Rectal smooth muscle tissue (tissue), 1 donor: Measurements from ENCODE around the gene PKP2.
"Not testable (repeated sequence)": the region's sequence is repeated elsewhere in the genome, so short reads cannot be mapped to it uniquely, and the experiment has no call there.

Experiments used
- H3K27ac ChIP-seq: one replicate; pipeline ENCODE4 v1.7.0; 2013; ENCODE audit warnings: low read depth, low read length, inconsistent platforms
- H3K27me3 ChIP-seq: one replicate; pipeline ENCODE4 v1.7.0; 2013; ENCODE audit warnings: low read length; ENCODE audit not compliant: control insufficient read depth, insufficient read depth
- H3K36me3 ChIP-seq: one replicate; pipeline ENCODE4 v1.7.0; 2013; ENCODE audit warnings: low read length; ENCODE audit not compliant: control insufficient read depth, insufficient read depth
- H3K4me1 ChIP-seq: one replicate; pipeline ENCODE4 v1.7.0; 2013; ENCODE audit warnings: low read length; ENCODE audit not compliant: control insufficient read depth, insufficient read depth
- H3K4me3 ChIP-seq: one replicate; pipeline ENCODE4 v1.7.0; 2013; ENCODE audit warnings: low read length
- H3K9ac ChIP-seq: one replicate; pipeline ENCODE4 v1.7.0; 2013; ENCODE audit warnings: low read length

PKP2 gene

DNA sequence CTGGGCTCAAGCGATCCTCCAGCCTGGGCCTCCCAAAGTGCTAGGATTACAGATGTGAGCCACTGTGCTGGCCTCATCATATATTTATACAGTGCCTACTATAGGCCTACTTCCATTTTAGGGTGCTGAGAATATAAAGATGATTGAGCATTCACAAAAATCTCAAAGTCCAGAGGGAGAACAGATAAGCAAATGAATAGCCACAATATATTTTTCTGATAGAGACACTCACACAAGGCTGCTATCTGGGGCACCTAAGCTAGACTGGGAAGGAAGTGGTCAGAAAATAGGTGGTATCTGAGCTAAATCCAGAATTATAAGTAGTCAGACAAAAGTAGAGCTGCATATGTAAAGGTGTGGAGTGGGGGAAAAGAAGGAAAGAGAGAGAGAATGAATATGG lies 21.6 kb downstream of the PKP2 start:
- H3K9ac ChIP-seq = no peak overlapping the region
- H3K36me3 ChIP-seq = peaks cover 3% of the 10 kb centered on the region
- no peaks in the 10 kb centered on the region for H3K27me3 ChIP-seq
- no peaks in the 10 kb centered on the region for H3K4me1 ChIP-seq
- no peak overlapping the region for H3K4me3 ChIP-seq
- H3K27ac ChIP-seq = no peak overlapping the region

DNA sequence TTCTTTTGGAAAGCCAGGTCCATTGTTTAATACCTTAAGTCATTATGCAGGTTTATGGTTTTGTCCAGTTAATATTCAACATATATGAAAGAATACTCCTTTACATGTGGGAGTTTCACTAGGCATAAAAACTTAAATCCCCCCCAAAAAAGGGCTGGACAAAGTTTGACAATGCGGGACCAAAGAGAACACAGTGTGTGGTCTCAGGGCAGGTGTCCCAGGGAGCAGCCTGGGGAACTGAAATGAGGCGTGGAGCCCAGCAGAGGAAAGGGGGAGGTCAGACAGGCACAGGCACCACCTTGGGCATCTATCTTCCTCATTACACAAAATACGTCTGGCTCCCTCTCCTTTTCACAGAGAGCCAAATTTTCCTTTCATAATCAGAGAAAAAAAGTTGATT lies 22.5 kb downstream of the PKP2 start:
- no peaks in the 10 kb centered on the region for H3K4me1 ChIP-seq
- no peak overlapping the region for H3K4me3 ChIP-seq
- no peaks in the 10 kb centered on the region for H3K27me3 ChIP-seq
- no peak overlapping the region for H3K27ac ChIP-seq
- H3K9ac ChIP-seq = no peak overlapping the region
- H3K36me3 ChIP-seq = peaks cover 3% of the 10 kb centered on the region

DNA sequence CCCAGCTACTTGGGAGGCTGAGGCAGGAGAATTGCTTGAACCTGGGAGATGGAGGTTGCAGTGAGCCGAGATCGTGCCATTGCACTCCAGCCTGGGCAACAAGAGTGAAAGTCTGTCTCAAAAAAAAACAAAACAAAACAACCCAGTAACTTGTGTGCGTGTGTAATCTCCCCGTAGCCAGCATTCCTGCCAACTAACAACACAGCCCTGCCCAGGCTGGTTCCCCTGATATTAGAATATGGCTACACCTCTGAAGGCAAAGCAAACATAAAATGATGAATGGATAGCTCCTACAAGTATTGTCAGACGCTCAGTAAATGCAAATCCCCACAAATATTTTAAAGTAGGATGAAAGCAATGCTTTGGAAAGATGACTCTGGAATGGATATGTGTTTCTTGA lies 24.2 kb downstream of the PKP2 start:
- not testable (repeated sequence) for H3K27ac ChIP-seq, H3K36me3 ChIP-seq, H3K9ac ChIP-seq, H3K4me3 ChIP-seq, H3K4me1 ChIP-seq, H3K27me3 ChIP-seq

DNA sequence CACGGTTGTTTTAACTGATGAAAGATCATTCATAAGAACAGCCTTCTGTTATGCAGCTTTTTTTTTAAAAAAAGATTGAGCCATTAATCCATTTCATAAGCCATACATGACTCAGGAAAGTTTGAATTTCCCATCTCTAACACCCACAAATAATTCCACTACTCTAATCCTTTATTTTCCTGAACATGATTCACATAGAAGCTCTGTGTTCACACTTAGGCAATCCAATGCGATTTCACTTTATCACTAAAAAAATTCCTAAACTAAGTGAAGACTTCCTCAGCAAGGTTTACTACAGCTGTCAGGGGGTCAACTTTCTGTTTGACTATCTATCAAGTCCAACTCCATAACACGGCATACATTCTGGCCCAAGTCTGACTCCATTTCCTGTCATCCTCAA lies 25.9 kb downstream of the PKP2 start:
- H3K4me1 ChIP-seq = no peaks in the 10 kb centered on the region
- no peak overlapping the region for H3K4me3 ChIP-seq
- H3K36me3 ChIP-seq = no peaks in the 10 kb centered on the region
- H3K9ac ChIP-seq = no peak overlapping the region
- H3K27me3 ChIP-seq = no peaks in the 10 kb centered on the region
- no peak overlapping the region for H3K27ac ChIP-seq

GRCh38 chr12:32868885-32869284 lies 27.7 kb downstream of the PKP2 start:
- H3K9ac ChIP-seq = no peak overlapping the region
- H3K27ac ChIP-seq = no peak overlapping the region
- no peak overlapping the region for H3K4me3 ChIP-seq
- no peaks in the 10 kb centered on the region for H3K27me3 ChIP-seq
- no peaks in the 10 kb centered on the region for H3K36me3 ChIP-seq
- no peaks in the 10 kb centered on the region for H3K4me1 ChIP-seq

DNA sequence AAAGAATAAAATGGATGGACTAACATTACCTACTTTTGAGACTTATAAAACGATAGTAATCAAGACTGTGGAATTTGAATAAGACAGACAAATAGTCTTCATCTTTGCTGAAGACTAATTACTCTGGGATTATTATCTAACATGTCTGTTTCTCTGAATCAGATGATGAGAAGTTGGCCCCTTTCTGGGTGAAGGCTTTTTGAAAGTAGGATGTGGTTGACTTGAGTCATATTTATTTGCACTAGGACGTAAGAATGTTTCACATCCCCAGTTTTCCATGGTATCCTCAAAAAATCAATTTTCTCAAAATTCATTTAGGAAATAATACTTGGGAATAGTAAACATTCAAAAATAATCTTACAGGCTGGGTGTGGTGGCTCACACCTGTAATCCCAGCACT lies 31.8 kb downstream of the PKP2 start:
- Histone ChIP-seq H3K36me3 (no peaks in the 10 kb centered on the region), H3K27me3 (no peaks in the 10 kb centered on the region), H3K4me3 (no peak overlapping the region), H3K4me1 (no peaks in the 10 kb centered on the region), H3K9ac (no peak overlapping the region), H3K27ac (no peak overlapping the region)

DNA sequence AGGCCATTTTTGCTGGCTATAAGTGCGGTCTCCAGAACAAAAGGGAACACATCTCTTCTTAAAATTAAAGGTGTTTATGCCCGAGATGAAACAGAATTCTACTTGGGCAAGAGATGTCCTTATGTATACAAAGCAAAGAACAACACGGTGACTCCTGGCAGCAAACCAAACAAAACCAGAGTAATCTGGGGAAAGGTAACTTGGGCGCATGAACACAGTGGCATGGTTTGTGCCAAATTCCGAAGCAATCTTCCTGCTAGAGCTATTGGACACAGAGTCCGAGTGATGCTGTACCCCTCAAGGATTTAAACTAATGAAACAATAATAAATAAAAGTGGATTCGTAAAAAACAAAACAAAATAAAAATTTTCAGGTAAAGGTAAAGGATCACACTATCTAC lies 33.4 kb downstream of the PKP2 start:
- H3K4me3 ChIP-seq = no peak overlapping the region

DNA sequence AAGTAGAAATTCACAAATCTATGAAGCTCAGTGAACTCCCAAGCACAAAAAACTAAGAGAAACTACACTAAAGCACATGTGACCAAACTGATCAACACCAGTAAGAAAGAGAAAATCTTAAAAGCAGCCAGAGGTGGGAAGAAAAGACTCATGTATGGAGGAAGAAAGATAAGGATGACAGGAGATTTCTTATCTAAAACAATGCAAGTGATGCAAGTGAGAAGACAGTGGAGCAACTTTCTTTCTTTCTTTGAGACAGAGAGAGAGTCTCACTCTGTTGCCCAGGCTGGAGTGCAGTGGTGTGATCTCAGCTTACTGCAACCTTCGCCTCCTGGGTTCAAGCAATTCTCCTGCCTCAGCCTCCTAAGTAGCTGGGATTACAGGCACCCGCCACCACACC lies 34.9 kb downstream of the PKP2 start:
- H3K27me3 ChIP-seq = not testable (repeated sequence)

More for the DNA sequence above, 33.4 kb downstream of the PKP2 start:
- Histone ChIP-seq H3K27ac (no peak overlapping the region), H3K4me1 (no peaks in the 10 kb centered on the region), H3K36me3 (no peaks in the 10 kb centered on the region), H3K9ac (no peak overlapping the region), H3K27me3 (no peaks in the 10 kb centered on the region)

GRCh38 chr12:32860192-32860591 lies 36.4 kb downstream of the PKP2 start:
- Histone ChIP-seq H3K27ac (no peak overlapping the region), H3K9ac (no peak overlapping the region), H3K4me1 (no peaks in the 10 kb centered on the region), H3K27me3 (no peaks in the 10 kb centered on the region), H3K4me3 (no peak overlapping the region), H3K36me3 (no peaks in the 10 kb centered on the region)

More for the DNA sequence above, 34.9 kb downstream of the PKP2 start:
- not testable (repeated sequence) for H3K9ac ChIP-seq, H3K4me1 ChIP-seq, H3K27ac ChIP-seq, H3K36me3 ChIP-seq, H3K4me3 ChIP-seq

DNA sequence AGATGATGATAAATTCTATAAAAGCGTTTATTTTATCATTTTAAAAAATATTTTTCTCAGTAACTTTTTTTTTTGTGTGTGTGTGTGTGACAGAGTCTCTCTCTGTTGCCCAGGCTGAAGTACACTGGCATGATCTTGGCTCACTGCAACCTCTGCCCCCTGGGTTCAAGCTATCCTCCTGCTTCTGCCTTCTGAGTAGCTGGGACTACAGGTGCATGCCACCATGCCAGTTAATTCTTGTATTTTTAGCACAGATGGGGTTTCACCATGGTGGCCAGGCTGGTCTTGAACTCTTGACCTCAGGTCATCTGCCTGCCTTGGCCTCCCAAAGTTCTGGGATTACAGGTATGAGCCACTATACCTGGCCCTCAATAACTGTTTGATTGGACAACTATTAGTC lies 37.2 kb downstream of the PKP2 start:
- Histone ChIP-seq H3K27ac (no peak overlapping the region), H3K4me1 (no peaks in the 10 kb centered on the region), H3K27me3 (no peaks in the 10 kb centered on the region), H3K9ac (no peak overlapping the region), H3K36me3 (no peaks in the 10 kb centered on the region), H3K4me3 (no peak overlapping the region)

DNA sequence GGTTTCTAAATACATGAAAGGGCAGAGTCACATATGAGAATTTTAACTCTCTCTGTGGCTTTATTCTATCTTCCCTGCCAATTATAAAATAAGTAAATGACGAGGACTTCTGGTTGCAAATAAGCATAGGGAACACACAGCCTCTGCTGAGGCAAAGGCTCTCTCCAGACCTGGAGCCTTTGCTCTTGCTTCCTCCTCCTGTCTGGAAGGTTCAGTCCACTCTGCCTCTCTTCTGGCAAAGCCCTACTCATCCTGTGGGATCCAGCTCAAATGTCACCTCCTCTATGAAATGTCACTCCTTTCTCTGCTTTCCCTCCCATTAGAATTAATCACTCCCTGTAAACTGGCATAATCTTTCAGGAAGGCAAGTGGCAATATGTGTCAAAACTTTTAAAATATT lies 41.9 kb downstream of the PKP2 start:
- Histone ChIP-seq H3K4me3 (no peak overlapping the region), H3K27me3 (no peaks in the 10 kb centered on the region), H3K36me3 (no peaks in the 10 kb centered on the region), H3K4me1 (no peaks in the 10 kb centered on the region), H3K9ac (no peak overlapping the region), H3K27ac (no peak overlapping the region)

- Histone ChIP-seq H3K9ac (no peak overlapping the region), H3K27ac (no peak overlapping the region), H3K36me3 (no peaks in the 10 kb centered on the region), H3K4me1 (no peaks in the 10 kb centered on the region), H3K27me3 (no peaks in the 10 kb centered on the region), H3K4me3 (no peak overlapping the region)
Measured at GRCh38 chr12:32854097-32854496, 42.5 kb downstream of the PKP2 start.

- no peaks in the 10 kb centered on the region for H3K36me3 ChIP-seq
- no peak overlapping the region for H3K4me3 ChIP-seq
- no peaks in the 10 kb centered on the region for H3K27me3 ChIP-seq
- H3K9ac ChIP-seq = no peak overlapping the region
- H3K4me1 ChIP-seq = no peaks in the 10 kb centered on the region
- H3K27ac ChIP-seq = no peak overlapping the region
Measured at GRCh38 chr12:32847287-32847686, 49.3 kb downstream of the PKP2 start.

DNA sequence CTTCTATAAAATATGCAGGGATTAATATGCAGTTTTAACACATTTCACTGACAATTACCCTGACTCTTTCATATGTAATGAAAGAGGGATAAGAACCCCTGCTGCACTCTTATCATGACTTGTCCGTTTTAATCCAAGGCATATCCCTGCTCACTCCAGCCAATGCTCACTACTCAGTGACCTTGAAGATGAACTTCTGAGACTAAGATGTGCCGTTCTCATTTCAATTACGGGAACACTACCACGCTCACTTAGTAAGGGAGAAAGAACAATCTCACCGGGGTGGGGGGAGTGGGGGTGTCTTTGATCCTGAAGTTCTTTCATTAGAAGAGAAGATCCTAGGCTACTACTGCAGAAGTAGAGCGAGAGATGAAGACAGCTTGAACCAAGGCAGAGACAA lies 50.5 kb downstream of the PKP2 start:
- H3K4me1 ChIP-seq = no peaks in the 10 kb centered on the region
- H3K27ac ChIP-seq = no peak overlapping the region
- no peaks in the 10 kb centered on the region for H3K36me3 ChIP-seq

More for the DNA sequence above, 50.5 kb downstream of the PKP2 start:
- Histone ChIP-seq H3K4me3 (no peak overlapping the region), H3K27me3 (no peaks in the 10 kb centered on the region), H3K9ac (no peak overlapping the region)
